NOMO-1 treated with dmso at 0.1 percent for 144 hours (cell line): Measurements from ENCODE around the gene ZNF804A.
"Not testable (repeated sequence)": the region's sequence is repeated elsewhere in the genome, so short reads cannot be mapped to it uniquely, and the experiment has no call there.

Source experiments
- DNase-seq: peaks from one replicate; lab custom pipeline; 2025; ENCODE audit not compliant: unreplicated experiment; lab: John Stamatoyannopoulos, UW

ZNF804A gene

GRCh38 chr2:184698476-184698875 lies 100.1 kb downstream of the ZNF804A start:
- no peak for DNase-seq

DNA sequence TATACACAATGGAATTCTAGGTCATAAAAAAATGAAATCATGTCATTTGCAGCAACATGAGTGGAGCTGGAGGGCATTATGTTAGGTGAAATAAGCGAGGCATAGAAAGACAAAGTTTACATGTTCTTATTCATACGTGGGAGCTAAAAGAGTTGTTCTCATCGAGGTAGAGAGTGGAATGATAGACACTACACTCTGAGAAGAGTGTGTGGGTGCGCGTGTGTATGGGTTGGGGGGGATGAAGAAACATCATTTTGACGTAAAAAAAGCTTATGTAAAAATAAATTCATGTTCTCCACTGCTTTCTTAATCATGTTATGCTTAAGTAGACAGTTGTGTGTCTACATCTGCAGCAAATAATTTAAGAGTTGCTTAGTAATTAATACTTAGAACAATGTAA lies 123.6 kb downstream of the ZNF804A start:
- DNase-seq, result no peak

- DNase-seq, result no peak
Measured at GRCh38 chr2:184727813-184728212, 129.5 kb downstream of the ZNF804A start.

DNA sequence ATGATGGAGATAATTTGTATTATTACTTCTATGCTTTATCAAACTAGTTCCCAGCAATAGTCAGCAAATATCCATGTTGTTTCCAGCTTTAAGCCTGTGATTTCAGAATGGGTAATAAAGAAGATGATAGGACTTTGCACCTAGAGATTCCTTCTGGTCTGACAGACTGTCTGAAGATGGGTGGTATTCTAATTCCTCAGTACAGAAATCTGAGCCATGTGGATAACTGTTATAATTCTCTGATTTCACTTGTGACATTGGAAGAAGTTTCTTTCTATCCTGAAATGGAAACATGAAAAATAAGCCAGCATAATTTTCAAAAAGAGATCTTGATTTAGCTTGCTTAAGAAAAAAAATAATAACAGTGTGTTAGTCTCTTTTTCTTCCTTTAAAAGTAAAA lies 130.1 kb downstream of the ZNF804A start:
- no peak for DNase-seq

- DNase-seq, result no peak
Measured at GRCh38 chr2:184729581-184729980, 131.3 kb downstream of the ZNF804A start.

DNA sequence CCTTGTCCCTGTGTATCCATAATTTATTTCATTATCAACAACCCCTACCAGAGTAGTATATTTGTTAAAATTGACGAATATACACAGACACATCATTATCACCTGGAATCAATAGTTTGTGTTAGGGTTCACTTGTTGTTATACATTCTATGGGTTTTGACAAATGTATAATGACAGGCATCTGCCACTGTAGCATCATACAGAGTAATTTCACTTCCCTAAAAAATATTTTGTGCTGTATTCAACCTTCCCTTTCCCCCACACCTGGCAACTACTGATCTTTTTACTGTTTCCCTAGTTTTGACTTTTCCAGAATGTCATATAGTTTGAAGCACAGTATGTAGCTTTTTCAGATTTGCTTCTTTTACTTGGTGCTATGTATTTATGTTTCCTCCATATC lies 132.0 kb downstream of the ZNF804A start:
- no peak for DNase-seq

GRCh38 chr2:184734338-184734737 lies 136.0 kb downstream of the ZNF804A start:
- no peak for DNase-seq

GRCh38 chr2:184735611-184736010 lies 137.3 kb downstream of the ZNF804A start:
- DNase-seq, result no peak

DNA sequence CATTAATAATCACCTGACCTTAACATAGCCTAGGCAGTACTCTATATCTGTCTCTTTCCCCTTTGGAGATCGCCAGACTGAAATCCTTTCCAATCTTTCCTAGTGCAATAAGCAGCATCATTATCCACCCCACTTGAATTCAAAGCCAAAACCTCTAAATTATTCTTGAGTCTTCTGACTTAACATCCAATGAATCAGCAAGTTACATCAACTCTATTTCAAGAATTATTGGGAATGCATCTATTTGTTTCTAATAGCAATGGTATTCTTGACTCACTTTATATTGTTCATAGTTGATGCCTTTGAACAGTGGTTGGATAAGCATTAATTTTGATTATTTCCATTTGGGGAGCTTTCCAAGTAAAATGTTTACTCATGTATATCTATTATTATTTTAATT lies 144.8 kb downstream of the ZNF804A start:
- DNase-seq, result no peak

GRCh38 chr2:184756161-184756560 lies 157.8 kb downstream of the ZNF804A start:
- no peak for DNase-seq

DNA sequence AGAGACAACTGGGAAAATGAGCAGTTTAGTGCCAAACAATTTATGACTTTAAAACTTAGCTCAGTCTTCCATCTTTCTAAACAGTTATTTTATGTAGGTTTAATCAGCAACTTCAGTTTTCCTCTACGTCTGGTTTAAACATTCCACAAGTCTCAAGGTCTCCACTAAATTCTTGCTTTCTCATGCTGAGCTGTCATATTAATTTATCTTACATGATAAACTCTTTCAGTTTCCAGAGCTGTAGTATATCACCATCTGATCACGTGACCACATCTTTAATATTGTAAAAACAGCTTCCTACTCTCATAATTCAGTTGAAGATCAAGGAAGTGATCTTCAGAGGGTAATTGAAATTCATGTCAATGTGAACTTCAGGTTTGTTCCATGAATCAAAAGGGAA lies 158.6 kb downstream of the ZNF804A start:
- DNase-seq, result no peak

DNA sequence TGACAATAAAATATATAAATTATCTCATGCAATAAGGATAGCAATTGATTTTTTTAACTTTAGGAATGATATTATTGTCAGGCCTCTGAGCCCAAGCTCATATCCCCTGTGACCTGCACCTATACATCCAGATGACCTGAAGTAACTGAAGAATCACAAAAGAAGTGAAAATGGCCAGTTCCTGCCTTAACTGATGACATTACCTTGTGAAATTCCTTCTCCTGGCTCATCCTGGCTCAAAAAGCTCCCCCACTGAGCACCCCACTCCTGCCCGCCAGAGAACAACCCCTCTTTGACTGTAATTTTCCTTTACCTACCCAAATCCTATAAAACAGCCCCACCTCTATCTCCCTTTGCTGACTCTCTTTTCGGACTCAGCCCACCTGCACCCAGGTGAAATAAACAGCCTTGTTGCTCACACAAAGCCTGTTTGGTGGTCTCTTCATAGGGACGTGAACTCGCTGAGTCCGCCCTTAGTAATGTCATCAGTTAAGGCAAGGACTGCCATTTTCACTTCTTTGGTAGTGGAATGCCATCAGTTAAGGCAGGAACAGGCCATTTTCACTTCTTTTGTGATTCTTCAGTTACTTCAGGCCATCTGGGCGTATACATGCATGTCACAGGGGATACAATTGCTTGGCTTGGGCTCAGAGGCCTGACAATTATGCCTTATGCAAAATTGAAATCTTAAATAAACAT lies 161.4 kb downstream of the ZNF804A start:
- DNase-seq, result not testable (repeated sequence)

GRCh38 chr2:184760931-184761330 lies 162.6 kb downstream of the ZNF804A start:
- DNase-seq, result no peak

DNA sequence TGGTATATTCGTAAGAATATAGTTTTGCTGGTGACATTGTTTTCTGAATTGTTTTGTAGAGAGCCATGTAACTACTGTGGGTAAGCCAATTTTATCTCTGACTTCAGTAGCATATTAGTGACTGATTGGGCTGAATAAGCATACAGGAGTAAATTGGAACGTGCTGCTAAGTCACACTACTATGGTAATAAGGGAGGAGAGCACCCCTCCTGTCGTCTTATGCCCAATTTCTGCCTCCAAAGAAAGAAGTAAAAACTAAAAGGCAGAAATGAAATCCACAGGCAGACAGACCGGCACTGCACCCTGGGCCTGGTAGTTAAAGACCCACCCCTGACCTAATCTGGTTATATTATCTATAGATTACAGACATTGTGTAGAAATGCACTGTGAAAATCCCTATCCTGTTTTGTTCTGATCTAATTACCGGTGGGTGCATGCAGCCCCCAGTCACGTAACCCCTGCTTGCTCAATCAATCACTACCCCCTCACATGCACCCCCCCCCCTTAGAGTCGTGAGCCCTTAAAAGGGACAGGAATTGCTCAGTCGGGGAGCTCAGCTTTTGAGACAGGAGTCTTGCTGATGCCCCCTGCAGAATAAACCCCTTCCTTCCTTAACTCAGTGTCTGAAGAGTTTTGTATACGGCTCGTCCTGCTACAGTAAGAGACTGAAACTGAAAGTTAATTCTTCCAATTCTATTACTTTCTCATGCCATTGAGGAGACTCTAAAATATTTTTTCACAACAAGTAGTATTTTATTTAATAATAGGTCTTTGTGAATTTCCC lies 167.0 kb downstream of the ZNF804A start:
- DNase-seq, result no peak

- no peak for DNase-seq
Measured at GRCh38 chr2:184767059-184767458, 168.7 kb downstream of the ZNF804A start.

- DNase-seq, result no peak
Measured at GRCh38 chr2:184769023-184769422, 170.7 kb downstream of the ZNF804A start.

DNA sequence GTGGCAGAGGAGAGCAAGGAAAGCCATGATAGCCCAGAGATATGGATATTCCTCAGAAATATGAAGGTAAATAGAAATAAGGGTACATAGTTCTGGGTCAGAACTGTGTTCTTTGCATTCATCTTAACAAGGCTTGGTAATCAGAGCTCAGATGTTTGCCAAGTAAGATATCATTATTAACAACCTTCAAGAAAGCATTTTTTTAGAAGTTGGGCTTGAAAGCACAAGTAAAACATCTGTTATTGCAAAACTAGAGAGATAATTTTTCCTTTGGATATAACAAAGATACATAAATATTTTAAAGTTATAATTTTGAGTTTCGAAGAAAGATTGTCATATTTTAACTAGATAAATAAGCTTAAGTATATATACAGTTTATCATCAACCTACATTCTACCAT lies 171.4 kb downstream of the ZNF804A start:
- DNase-seq, result no peak

GRCh38 chr2:184779777-184780176 lies 181.4 kb downstream of the ZNF804A start:
- no peak for DNase-seq

- DNase-seq, result no peak
Measured at GRCh38 chr2:184780384-184780783, 182.1 kb downstream of the ZNF804A start.

DNA sequence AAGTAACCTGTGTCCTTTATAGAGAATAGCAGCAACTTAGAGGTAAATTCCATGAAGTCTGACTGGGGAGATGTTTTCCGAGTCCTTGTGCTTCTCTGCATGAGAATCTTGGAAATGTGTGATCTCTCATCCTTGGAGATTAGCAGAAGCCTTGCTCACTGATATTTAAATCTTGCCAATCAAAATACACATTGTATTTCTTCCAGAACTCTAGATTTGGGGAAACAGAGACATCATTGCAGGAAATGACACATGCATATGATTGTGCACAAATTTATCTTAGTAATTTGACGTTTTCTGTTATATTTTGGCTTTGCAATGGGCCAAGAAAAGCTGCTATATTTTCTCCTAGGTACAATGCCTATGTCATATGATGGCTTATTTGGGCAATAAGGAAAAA lies 182.6 kb downstream of the ZNF804A start:
- no peak for DNase-seq

GRCh38 chr2:184783576-184783975 lies 185.2 kb downstream of the ZNF804A start:
- DNase-seq, result no peak

DNA sequence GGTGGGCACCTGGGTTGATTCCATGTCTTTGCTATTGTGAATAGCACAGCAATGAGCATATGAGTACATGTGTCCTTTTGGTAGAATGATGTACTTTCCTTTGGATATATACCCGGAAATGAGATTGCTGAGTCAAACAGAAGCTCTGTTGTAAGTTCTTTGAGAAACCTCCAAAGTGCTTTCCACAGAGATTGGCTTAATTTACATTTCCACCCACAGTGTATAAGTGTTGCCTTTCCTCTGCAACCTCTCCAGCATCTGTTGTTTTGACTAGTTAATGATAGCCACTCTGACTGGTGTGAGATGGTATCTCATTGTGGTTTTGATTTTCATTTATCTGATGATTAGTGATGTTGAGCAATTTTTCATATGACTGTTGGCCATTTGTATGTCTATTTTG lies 194.8 kb downstream of the ZNF804A start:
- no peak for DNase-seq

DNA sequence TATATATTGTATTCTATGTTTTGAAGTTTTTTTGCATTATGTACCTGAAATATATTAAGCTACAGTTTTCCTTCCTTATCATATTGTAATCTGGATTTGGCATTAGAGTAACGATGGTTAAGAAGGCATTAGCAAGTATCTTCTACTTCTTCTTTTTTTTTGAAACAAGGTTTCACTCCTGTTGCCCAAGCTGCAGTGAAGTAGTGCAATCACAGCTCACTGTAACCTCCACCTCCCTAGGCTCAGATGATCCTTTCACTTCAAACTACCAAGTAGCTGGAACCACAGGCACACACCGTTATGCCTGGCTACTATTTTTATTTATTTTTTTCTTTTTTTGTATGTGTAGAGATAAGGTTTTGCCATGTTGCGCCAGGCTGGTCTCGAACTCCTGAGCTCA lies 201.1 kb downstream of the ZNF804A start:
- no peak for DNase-seq
